ENCODE data around the gene SUV39H2.

SUV39H2 gene

DNA sequence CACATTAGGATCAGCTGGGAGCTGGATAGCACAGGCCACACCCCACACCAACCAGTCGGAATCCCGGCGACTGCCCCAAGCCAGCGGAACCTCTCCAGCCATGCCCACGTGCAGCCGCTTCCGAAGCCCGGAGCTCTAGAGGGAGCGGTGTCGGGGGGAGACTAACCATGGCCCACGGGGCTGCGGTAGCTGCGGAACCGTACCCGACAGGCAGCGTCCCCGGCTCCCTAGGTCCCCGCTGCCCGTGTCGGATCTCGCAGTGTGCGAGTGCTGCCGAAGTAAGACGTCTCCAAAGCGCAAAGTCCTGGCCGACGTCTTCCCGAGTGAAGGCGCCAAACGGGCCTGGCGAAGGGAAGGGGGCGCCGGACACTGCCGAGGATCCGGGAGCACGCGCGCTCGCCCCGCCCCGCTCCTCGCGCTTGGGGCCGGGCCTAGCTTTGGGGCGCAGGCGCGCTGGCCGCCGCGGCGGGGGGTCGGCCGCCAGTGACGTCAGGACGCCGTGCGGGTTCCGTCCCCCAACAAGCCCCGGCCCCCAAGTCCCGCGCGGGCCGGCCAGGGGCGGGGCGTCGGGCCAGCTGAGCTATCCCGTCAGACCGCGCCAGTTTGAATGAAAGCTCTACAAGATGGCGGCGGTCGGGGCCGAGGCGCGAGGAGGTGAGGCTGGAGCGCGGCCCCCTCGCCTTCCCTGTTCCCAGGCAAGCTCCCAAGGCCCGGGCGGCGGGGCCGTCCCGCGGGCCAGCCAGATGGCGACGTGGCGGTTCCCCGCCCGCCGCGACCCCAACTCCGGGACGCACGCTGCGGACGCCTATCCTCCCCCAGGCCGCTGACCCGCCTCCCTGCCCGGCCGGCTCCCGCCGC lies at the start of gene SUV39H2:
TSS of gene SUV39H2 (plus strand) at position 601 of the 858 bp plus-strand sequence. CDS start at position 624, 23 bp downstream.
- H3K4me3 Mint-ChIP-seq = peak within 1 kb of the TSS; percentile 95
- H3K27me3 Mint-ChIP-seq = no peaks in the 10 kb centered on the region
- peaks cover 50% of the 10 kb centered on the region for H3K4me1 Mint-ChIP-seq (ENCODE audit: low read depth)
- H3K9me3 Mint-ChIP-seq = no peaks in the 10 kb centered on the region
- peaks cover 29% of the 10 kb centered on the region for H3K36me3 Mint-ChIP-seq (ENCODE audit: low read depth)
- peak within 1 kb of the TSS; percentile 92 for H3K27ac Mint-ChIP-seq

- Mint-ChIP-seq H3K36me3 (ENCODE audit: low read depth) (peaks cover 4% of the 10 kb centered on the region), H3K4me1 (ENCODE audit: low read depth) (peaks cover 9% of the 10 kb centered on the region), H3K4me3 (no peak overlapping the region)
These were observed 45.6 kb upstream of the SUV39H2 start for GRCh38 chr10:14833106-14833505.

GRCh38 chr10:14836208-14836607 lies 42.5 kb upstream of the SUV39H2 start:
- H3K9me3 Mint-ChIP-seq = no peaks in the 10 kb centered on the region
- H3K27me3 Mint-ChIP-seq = no peaks in the 10 kb centered on the region
- H3K36me3 Mint-ChIP-seq (ENCODE audit: low read depth) = peaks cover 29% of the 10 kb centered on the region
- H3K4me3 Mint-ChIP-seq = no peak overlapping the region
- no peak overlapping the region for H3K27ac Mint-ChIP-seq
- H3K4me1 Mint-ChIP-seq (ENCODE audit: low read depth) = peaks cover 24% of the 10 kb centered on the region

More at GRCh38 chr10:14833106-14833505, 45.6 kb upstream of the SUV39H2 start:
- Mint-ChIP-seq H3K27ac (no peak overlapping the region), H3K9me3 (no peaks in the 10 kb centered on the region), H3K27me3 (no peaks in the 10 kb centered on the region)

DNA sequence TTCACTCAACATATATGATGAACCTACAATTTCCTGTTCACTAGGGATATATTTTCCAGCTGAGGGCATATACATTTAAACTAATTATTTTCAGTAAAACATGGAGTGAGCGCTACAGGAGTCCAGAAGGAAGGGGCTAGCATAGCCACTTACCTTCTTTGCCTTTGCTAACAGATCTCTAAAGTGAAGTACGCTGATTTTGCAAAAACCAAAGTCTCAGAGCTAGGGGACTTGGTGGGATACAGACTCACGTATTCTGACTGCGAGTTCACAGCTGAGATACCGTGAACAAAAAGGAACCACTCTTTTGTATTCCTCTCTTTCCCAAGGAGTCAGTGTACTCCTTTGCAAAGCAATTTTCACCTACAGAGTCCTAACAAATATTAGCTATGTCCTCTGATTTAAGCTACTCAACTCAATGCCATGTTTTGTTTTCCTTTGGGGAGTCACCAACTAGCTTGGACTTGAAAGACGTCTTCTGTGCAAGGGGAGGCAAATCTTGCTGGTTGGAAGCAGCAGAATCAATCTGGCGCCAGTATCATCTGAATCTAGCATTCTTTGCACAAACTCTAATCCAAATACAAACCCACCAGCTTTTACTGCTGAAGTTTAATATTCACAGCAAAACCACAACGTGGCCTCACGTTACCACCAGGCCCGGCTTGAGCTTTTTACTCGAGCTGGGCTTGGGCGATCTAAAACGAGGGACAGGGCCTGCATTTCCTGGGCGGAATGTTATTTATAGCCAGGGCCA lies 41.5 kb upstream of the SUV39H2 start:
- Mint-ChIP-seq H3K9me3 (no peaks in the 10 kb centered on the region), H3K4me3 (peak overlapping the region; percentile 96), H3K4me1 (ENCODE audit: low read depth) (peaks cover 24% of the 10 kb centered on the region), H3K36me3 (ENCODE audit: low read depth) (peaks cover 39% of the 10 kb centered on the region), H3K27ac (peak overlapping the region; percentile 93), H3K27me3 (no peaks in the 10 kb centered on the region)

GRCh38 chr10:14837757-14838581 lies 40.7 kb upstream of the SUV39H2 start, which contains the start of the genes CDNF, HSPA14 and MSANTD7:
Gene CDNF, minus strand, starts transcription at chr10:14838037. Its CDS starts 91 bp downstream, at chr10:14837946.
Gene HSPA14, plus strand, starts transcription at chr10:14838306. Its CDS starts 97 bp downstream, at chr10:14838403.
Gene MSANTD7, plus strand, starts transcription at chr10:14838306. Its CDS starts 3,979 bp downstream, at chr10:14842285.
- Mint-ChIP-seq H3K4me1 (ENCODE audit: low read depth) (peaks cover 24% of the 10 kb centered on the region), H3K36me3 (ENCODE audit: low read depth) (peaks cover 47% of the 10 kb centered on the region), H3K4me3 (peak within 1 kb of the TSS; percentile 96), H3K27me3 (no peaks in the 10 kb centered on the region), H3K9me3 (no peaks in the 10 kb centered on the region), H3K27ac (peak within 1 kb of the TSS; percentile 93)

- Mint-ChIP-seq H3K4me3 (peak overlapping the region; percentile 96), H3K27me3 (no peaks in the 10 kb centered on the region)
These were observed 39.9 kb upstream of the SUV39H2 start for GRCh38 chr10:14838582-14839304.

GRCh38 chr10:14839305-14839695 lies 39.4 kb upstream of the SUV39H2 start:
- H3K9me3 Mint-ChIP-seq = no peaks in the 10 kb centered on the region
- H3K27ac Mint-ChIP-seq = peak overlapping the region; percentile 87
- H3K4me3 Mint-ChIP-seq = peak overlapping the region; percentile 96
- peaks cover 24% of the 10 kb centered on the region for H3K4me1 Mint-ChIP-seq (ENCODE audit: low read depth)
- H3K36me3 Mint-ChIP-seq (ENCODE audit: low read depth) = peaks cover 56% of the 10 kb centered on the region
- H3K27me3 Mint-ChIP-seq = no peaks in the 10 kb centered on the region

More at GRCh38 chr10:14838582-14839304, 39.9 kb upstream of the SUV39H2 start:
- peaks cover 51% of the 10 kb centered on the region for H3K36me3 Mint-ChIP-seq (ENCODE audit: low read depth)
- H3K27ac Mint-ChIP-seq = peak overlapping the region; percentile 93
- no peaks in the 10 kb centered on the region for H3K9me3 Mint-ChIP-seq
- H3K4me1 Mint-ChIP-seq (ENCODE audit: low read depth) = peaks cover 24% of the 10 kb centered on the region

DNA sequence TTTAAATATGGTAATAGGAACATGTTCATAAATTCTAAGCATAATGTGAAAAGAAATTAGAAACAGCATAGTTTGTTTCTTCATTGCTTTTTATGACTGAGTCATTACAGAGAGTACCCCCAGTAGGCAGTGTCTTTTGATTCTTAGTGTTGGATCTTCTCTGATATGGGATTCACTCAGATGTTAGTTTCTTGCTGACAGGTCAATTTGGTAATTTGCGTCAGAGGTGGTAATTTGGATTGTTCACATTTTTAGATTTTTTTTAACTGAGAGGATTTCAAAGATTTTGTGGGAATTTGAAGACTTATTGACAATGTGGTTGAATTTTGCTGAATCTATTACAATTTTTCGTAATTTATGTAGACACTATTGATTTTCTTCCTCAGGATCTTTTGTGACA lies 38.5 kb upstream of the SUV39H2 start:
- no peaks in the 10 kb centered on the region for H3K9me3 Mint-ChIP-seq
- peaks cover 65% of the 10 kb centered on the region for H3K36me3 Mint-ChIP-seq (ENCODE audit: low read depth)
- no peaks in the 10 kb centered on the region for H3K27me3 Mint-ChIP-seq
- H3K27ac Mint-ChIP-seq = peak overlapping the region; percentile 0
- H3K4me1 Mint-ChIP-seq (ENCODE audit: low read depth) = peaks cover 28% of the 10 kb centered on the region
- H3K4me3 Mint-ChIP-seq = peak overlapping the region; percentile 96

GRCh38 chr10:14843327-14843988 lies 35.2 kb upstream of the SUV39H2 start:
- H3K4me3 Mint-ChIP-seq = no peak overlapping the region
- H3K27me3 Mint-ChIP-seq = no peaks in the 10 kb centered on the region
- no peaks in the 10 kb centered on the region for H3K9me3 Mint-ChIP-seq
- peaks cover 21% of the 10 kb centered on the region for H3K4me1 Mint-ChIP-seq (ENCODE audit: low read depth)
- H3K27ac Mint-ChIP-seq = no peak overlapping the region
- peaks cover 82% of the 10 kb centered on the region for H3K36me3 Mint-ChIP-seq (ENCODE audit: low read depth)

- Mint-ChIP-seq H3K36me3 (ENCODE audit: low read depth) (peaks cover 81% of the 10 kb centered on the region), H3K27ac (no peak overlapping the region), H3K4me1 (ENCODE audit: low read depth) (peaks cover 13% of the 10 kb centered on the region), H3K27me3 (no peaks in the 10 kb centered on the region), H3K9me3 (no peaks in the 10 kb centered on the region), H3K4me3 (no peak overlapping the region)
These were observed 33.7 kb upstream of the SUV39H2 start for GRCh38 chr10:14844948-14845347.

DNA sequence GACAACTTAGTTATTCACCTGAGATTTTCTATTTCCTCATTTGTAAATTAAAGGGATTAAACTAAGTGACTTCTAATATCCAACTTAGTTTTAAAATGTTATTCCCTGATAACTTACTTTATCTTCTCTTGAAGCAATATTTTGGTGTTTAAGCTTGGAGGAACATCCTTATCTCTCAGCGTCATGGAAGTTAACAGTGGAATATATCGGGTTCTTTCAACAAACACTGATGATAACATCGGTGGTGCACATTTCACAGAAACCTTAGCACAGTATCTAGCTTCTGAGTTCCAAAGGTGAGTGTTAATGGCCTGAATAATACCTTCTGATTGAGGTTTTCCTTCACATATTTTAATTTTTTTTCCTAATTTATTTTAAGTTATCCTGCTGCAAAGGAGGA lies 26.4 kb upstream of the SUV39H2 start:
- no peak overlapping the region for H3K4me3 Mint-ChIP-seq
- H3K9me3 Mint-ChIP-seq = no peaks in the 10 kb centered on the region
- H3K4me1 Mint-ChIP-seq (ENCODE audit: low read depth) = no peaks in the 10 kb centered on the region
- H3K36me3 Mint-ChIP-seq (ENCODE audit: low read depth) = peaks cover 79% of the 10 kb centered on the region
- no peak overlapping the region for H3K27ac Mint-ChIP-seq
- H3K27me3 Mint-ChIP-seq = no peaks in the 10 kb centered on the region

- no peaks in the 10 kb centered on the region for H3K27me3 Mint-ChIP-seq
- H3K9me3 Mint-ChIP-seq = no peaks in the 10 kb centered on the region
- no peak overlapping the region for H3K4me3 Mint-ChIP-seq
- no peaks in the 10 kb centered on the region for H3K4me1 Mint-ChIP-seq (ENCODE audit: low read depth)
- H3K27ac Mint-ChIP-seq = no peak overlapping the region
- H3K36me3 Mint-ChIP-seq (ENCODE audit: low read depth) = peaks cover 77% of the 10 kb centered on the region
These were observed 23.2 kb upstream of the SUV39H2 start for GRCh38 chr10:14855453-14855852.

- H3K4me1 Mint-ChIP-seq (ENCODE audit: low read depth) = no peaks in the 10 kb centered on the region
- H3K27ac Mint-ChIP-seq = no peak overlapping the region
- H3K36me3 Mint-ChIP-seq (ENCODE audit: low read depth) = peaks cover 62% of the 10 kb centered on the region
- no peaks in the 10 kb centered on the region for H3K27me3 Mint-ChIP-seq
- H3K9me3 Mint-ChIP-seq = no peaks in the 10 kb centered on the region
- no peak overlapping the region for H3K4me3 Mint-ChIP-seq
These were observed 20.2 kb upstream of the SUV39H2 start for GRCh38 chr10:14858338-14858960.

Data from stimulated activated naive CD8-positive, alpha-beta T cell treated with anti-CD3 and anti-CD28 coated beads, Interleukin-15, Interleukin-2, amounts not matched to agents 100 ng/mL and 50 ng/mL, for 24 hours (primary cell).